Midbrain (tissue), 1 donor: ENCODE data around the gene NR4A1.

ENCODE experiments used
- DNase-seq: peaks from one replicate; lab custom pipeline; 2025; lab: John Stamatoyannopoulos, UW

The NR4A1 gene

GRCh38 chr12:52050758-52051541 lies at the start of gene NR4A1:
NR4A1 (plus strand) TSS chr12:52051442; CDS start chr12:52054329, 2,887 bp downstream.
- peak; percentile 86 for DNase-seq

- DNase-seq, result no peak
These were observed 48.2 kb upstream of the NR4A1 start for GRCh38 chr12:52003016-52003550.

GRCh38 chr12:52003591-52003990 lies 47.7 kb upstream of the NR4A1 start:
- DNase-seq, result no peak

- peak; percentile 71 for DNase-seq
These were observed 47.1 kb upstream of the NR4A1 start for GRCh38 chr12:52004042-52004648.

GRCh38 chr12:52005218-52005902 lies 45.9 kb upstream of the NR4A1 start:
- DNase-seq, result no peak

- DNase-seq, result peak; percentile 39
These were observed 45.1 kb upstream of the NR4A1 start for GRCh38 chr12:52005903-52006703.

- no peak for DNase-seq
These were observed 44.5 kb upstream of the NR4A1 start, which contains the start of gene TAMALIN for GRCh38 chr12:52006726-52007157. TAMALIN (plus strand) TSS chr12:52006946; CDS start chr12:52007020, 74 bp downstream.

GRCh38 chr12:52007158-52007921 lies 43.9 kb upstream of the NR4A1 start:
- DNase-seq, result no peak

- no peak for DNase-seq
These were observed 43.2 kb upstream of the NR4A1 start for GRCh38 chr12:52007982-52008510.

GRCh38 chr12:52009081-52009751 lies 42.0 kb upstream of the NR4A1 start:
- DNase-seq, result no peak

- DNase-seq, result peak; percentile 74
These were observed 41.1 kb upstream of the NR4A1 start for GRCh38 chr12:52010152-52010622.

GRCh38 chr12:52010692-52011601 lies 40.3 kb upstream of the NR4A1 start:
- DNase-seq, result no peak

GRCh38 chr12:52011602-52012214 lies 39.5 kb upstream of the NR4A1 start:
- no peak for DNase-seq

- DNase-seq, result no peak
These were observed 37.5 kb upstream of the NR4A1 start for GRCh38 chr12:52013626-52014310.

GRCh38 chr12:52014567-52015530 lies 36.4 kb upstream of the NR4A1 start:
- DNase-seq, result no peak

- DNase-seq, result no peak
These were observed 35.7 kb upstream of the NR4A1 start for GRCh38 chr12:52015532-52016041.
